Loucy (cell line): ENCODE measurements around the gene CDKN2B-AS1.

Experiments
- EZH2phosphoT487 ChIP-seq: fragments of 200-600 bp; IDR thresholded peaks from 2 replicates; pipeline ENCODE4 v1.6.1; 2018; ENCODE audit warnings: antibody characterized with exemption, mild to moderate bottlenecking, moderate library complexity, borderline replicate concordance
- TF ChIP-seq, protein P1 (sequence below): fragments of 200-600 bp; sonication (generic); conservative IDR thresholded peaks from 2 replicates; pipeline ENCODE4 v1.5.1; 2014; ENCODE audit warnings: mild to moderate bottlenecking, antibody characterized with exemption, low read length

GRCh38 chr9:22068369-22068768 is 73.8 kb downstream of the CDKN2B-AS1 start:
- TF ChIP-seq, protein P1, sequence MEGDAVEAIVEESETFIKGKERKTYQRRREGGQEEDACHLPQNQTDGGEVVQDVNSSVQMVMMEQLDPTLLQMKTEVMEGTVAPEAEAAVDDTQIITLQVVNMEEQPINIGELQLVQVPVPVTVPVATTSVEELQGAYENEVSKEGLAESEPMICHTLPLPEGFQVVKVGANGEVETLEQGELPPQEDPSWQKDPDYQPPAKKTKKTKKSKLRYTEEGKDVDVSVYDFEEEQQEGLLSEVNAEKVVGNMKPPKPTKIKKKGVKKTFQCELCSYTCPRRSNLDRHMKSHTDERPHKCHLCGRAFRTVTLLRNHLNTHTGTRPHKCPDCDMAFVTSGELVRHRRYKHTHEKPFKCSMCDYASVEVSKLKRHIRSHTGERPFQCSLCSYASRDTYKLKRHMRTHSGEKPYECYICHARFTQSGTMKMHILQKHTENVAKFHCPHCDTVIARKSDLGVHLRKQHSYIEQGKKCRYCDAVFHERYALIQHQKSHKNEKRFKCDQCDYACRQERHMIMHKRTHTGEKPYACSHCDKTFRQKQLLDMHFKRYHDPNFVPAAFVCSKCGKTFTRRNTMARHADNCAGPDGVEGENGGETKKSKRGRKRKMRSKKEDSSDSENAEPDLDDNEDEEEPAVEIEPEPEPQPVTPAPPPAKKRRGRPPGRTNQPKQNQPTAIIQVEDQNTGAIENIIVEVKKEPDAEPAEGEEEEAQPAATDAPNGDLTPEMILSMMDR = no peak
- TF ChIP-seq EZH2phosphoT487 = no peak
